K562 (cell line): ENCODE data around the gene TADA2A. TPM values are rescaled to one million over a fixed set of nuclear protein-coding genes. Genes with fewer than 3 reads are reported as not detected.

Experiments
- ATAC-seq: fragments of 200-7000 bp; cut with Tn5 transposase; 3 replicates; pipeline ENCODE4 v1.9.1; 2020; ENCODE audit warnings: moderate library complexity
- BruUV-seq: library from RNA; stranded (reverse); fragments of 400-500 nt; replicated peaks from 2 replicates; lab custom pipeline; 2021; lab: Mats Ljungman, UMichigan
- CTCF ChIA-PET: fragments of 300-600 bp; formaldehyde crosslinking; extraction: SDS; loops from one replicate; lab custom pipeline; 2021; ENCODE audit warnings: low intra/inter-chr PET ratio; lab: Yijun Ruan, JAX
- POLR2A ChIA-PET: fragments of 300-600, 350-650 bp; sonication (Branson Sonifier 250); formaldehyde crosslinking; extraction: SDS; loops from one replicate; lab custom pipeline; 2021; ENCODE audit warnings: antibody characterized with exemption, inconsistent platforms; lab: Yijun Ruan, JAX
- DNase-seq, 4 experiments: peaks; one replicate each; pipeline versions ENCODE4 v3.0.0 to v3.0.0-alpha.2; 2011 to 2018; ENCODE audit warnings: low spot score in 3 of 4, mixed read lengths in 3 of 4; ENCODE audit errors: extremely low read depth in 1 of 4
- FAIRE-seq: peaks from 2 replicates; lab custom pipeline; 2011; peaks lifted over from hg19 to GRCh38; lab: Jason Lieb, UNC
- H2AFZ ChIP-seq: 2 replicates; pipeline ENCODE4 v1.6.0; 2011; ENCODE audit warnings: low read depth, low read length, control low read depth, inconsistent platforms
- H3K27ac ChIP-seq: fragments of 200-600 bp; 3 replicates; pipeline ENCODE4 v1.8.0; 2011; ENCODE audit warnings: low read depth, mild to moderate bottlenecking, control low read depth, inconsistent platforms, low read length, moderate library complexity, mixed read lengths; ENCODE audit errors: extremely low read depth
- H3K27me3 ChIP-seq, 2 experiments: fragments of 300-600 bp in 1 of 2; 2 replicates in 1 of 2; 3 replicates in 1 of 2; pipeline versions ENCODE4 v1.6.0 to v1.8.0; 2011; ENCODE audit warnings: inconsistent platforms in 2 of 2, low read length in 2 of 2, mild to moderate bottlenecking in 1 of 2, mixed read lengths in 1 of 2, moderate library complexity in 1 of 2; ENCODE audit not compliant: control insufficient read depth in 2 of 2, insufficient read depth in 2 of 2
- H3K36me3 ChIP-seq: fragments of 300-600 bp; 3 replicates; pipeline ENCODE4 v1.8.0; 2011; ENCODE audit warnings: mild to moderate bottlenecking, low read length, inconsistent platforms; ENCODE audit not compliant: control insufficient read depth, insufficient read depth
- H3K4me1 ChIP-seq, 2 experiments: fragments of 200-600 bp in 1 of 2; replicated peaks in 1 of 2; 2 replicates in 1 of 2; 3 replicates in 1 of 2; pipeline versions ENCODE4 v1.5.1 to v1.8.0; 2011; ENCODE audit warnings: inconsistent platforms in 2 of 2, low read length in 2 of 2, mild to moderate bottlenecking in 1 of 2, mixed read lengths in 1 of 2, moderate library complexity in 1 of 2; ENCODE audit not compliant: control insufficient read depth in 2 of 2, insufficient read depth in 2 of 2
- H3K4me2 ChIP-seq: 2 replicates; pipeline ENCODE4 v1.6.1; 2011; ENCODE audit warnings: low read length, control low read depth, inconsistent platforms, mixed read lengths; ENCODE audit not compliant: insufficient read depth
- H3K4me3 ChIP-seq: fragments of 200-600 bp; sonication (generic), shearing (Covaris generic); 2 replicates; pipeline ENCODE4 v1.5.1; 2016; ENCODE audit warnings: control low read depth, inconsistent platforms
- H3K79me2 ChIP-seq: fragments of 200-600 bp; 3 replicates; pipeline ENCODE4 v1.8.0; 2011; ENCODE audit warnings: low read length, inconsistent platforms; ENCODE audit not compliant: control insufficient read depth, insufficient read depth
- H3K9ac ChIP-seq, 2 experiments: 2 replicates each; pipeline versions ENCODE4 v1.6.0 to v1.6.1; 2011; ENCODE audit warnings: low read depth in 2 of 2, low read length in 2 of 2, control low read depth in 1 of 2, inconsistent platforms in 1 of 2, mild to moderate bottlenecking in 1 of 2, mixed read lengths in 1 of 2; ENCODE audit not compliant: insufficient read depth in 1 of 2
- H3K9me1 ChIP-seq: one replicate; pipeline ENCODE4 v1.6.0; 2011; ENCODE audit warnings: inconsistent platforms, mild to moderate bottlenecking, low read length, moderate library complexity; ENCODE audit not compliant: control insufficient read depth, insufficient read depth
- H3K9me3 ChIP-seq: replicated peaks from 2 replicates; pipeline ENCODE4 v1.5.1; 2011; ENCODE audit warnings: low read depth, low read length, inconsistent platforms; ENCODE audit not compliant: control insufficient read depth, insufficient read depth
- H4K20me1 ChIP-seq: replicated peaks from 2 replicates; pipeline ENCODE4 v1.6.1; 2011; ENCODE audit warnings: low read length, inconsistent platforms, mixed read lengths; ENCODE audit not compliant: control insufficient read depth, insufficient read depth
- CTBP1 ChIP-seq: fragments of 450-650 bp; IDR thresholded peaks from 2 replicates; pipeline ENCODE4 v1.6.1; 2016; ENCODE audit warnings: borderline replicate concordance
- EWSR1 ChIP-seq: fragments of 450-650 bp; IDR thresholded peaks from 2 replicates; pipeline ENCODE4 v1.6.1; 2018; ENCODE audit warnings: borderline replicate concordance, mild to moderate bottlenecking, low read depth, moderate library complexity; ENCODE audit not compliant: partially characterized antibody
- HEY1 ChIP-seq: fragments of 250-450 bp; sonication (Bioruptor Pico); IDR thresholded peaks from 2 replicates; pipeline ENCODE4 v1.5.0; 2020; ENCODE audit warnings: mild to moderate bottlenecking, moderate library complexity, borderline replicate concordance
- IRF2 ChIP-seq: sonication (generic); formaldehyde crosslinking; IDR thresholded peaks from 2 replicates; pipeline ENCODE4 v1.8.1; 2022; ENCODE audit warnings: mild to moderate bottlenecking, missing genetic modification reagents
- MEF2D ChIP-seq: conservative IDR thresholded peaks from 2 replicates; pipeline ENCODE4 v1.6.1; 2016; ENCODE audit warnings: low read depth, missing genetic modification characterization, missing compliant biosample characterization
- NFE2 ChIP-seq: IDR thresholded peaks from 2 replicates; pipeline ENCODE4 v1.6.1; 2014; ENCODE audit warnings: antibody characterized with exemption, low read depth
- PML ChIP-seq: IDR thresholded peaks from 2 replicates; pipeline ENCODE4 v1.6.1; 2012; ENCODE audit warnings: low read length, inconsistent platforms
- PURB ChIP-seq: sonication (generic); formaldehyde crosslinking; IDR thresholded peaks from 2 replicates; pipeline ENCODE4 v1.9.0; 2021; ENCODE audit warnings: low read depth, mild to moderate bottlenecking, missing genetic modification reagents
- PYGO2 ChIP-seq: fragments of 450-650 bp; IDR thresholded peaks from 2 replicates; pipeline ENCODE4 v1.6.1; 2016; ENCODE audit warnings: mild to moderate bottlenecking, missing genetic modification characterization, moderate library complexity, missing compliant biosample characterization
- RFX1 ChIP-seq: fragments of 450-650 bp; IDR thresholded peaks from 2 replicates; pipeline ENCODE4 v1.6.1; 2016; ENCODE audit warnings: mild to moderate bottlenecking, moderate library complexity
- ZNF583 ChIP-seq: fragments of 250-450 bp; sonication (Bioruptor Pico); IDR thresholded peaks from 2 replicates; pipeline ENCODE4 v1.4.0; 2020
- ZNF695 ChIP-seq: fragments of 450-650 bp; formaldehyde crosslinking; IDR thresholded peaks from 2 replicates; pipeline ENCODE4 v1.4.0; 2020; ENCODE audit warnings: mild to moderate bottlenecking, moderate library complexity
- ZSCAN32 ChIP-seq: fragments of 450-650 bp; formaldehyde crosslinking; IDR thresholded peaks from 2 replicates; pipeline ENCODE4 v1.4.0; 2020; ENCODE audit warnings: mild to moderate bottlenecking, moderate library complexity
- WGBS: fragments of 100-300 bp; shearing (Covaris generic); methylation state at CpG from one replicate; pipeline ENCODE4 v1.1.6; 2016; ENCODE audit warnings: low coverage, mixed read lengths; ENCODE audit not compliant: insufficient coverage; ENCODE audit errors: missing lambda C conversion rate; 5-methylcytosine and 5-hydroxymethylcytosine counted together
- in situ Hi-C: fragments of 300-500 bp; cut with MboI; formaldehyde crosslinking; loops from 4 replicates; pipeline ENCODE4 v1.15.0; 2018; ENCODE audit warnings: inconsistent platforms, mixed read lengths
- intact Hi-C: fragments of 100-400 bp; cut with micrococcal nuclease; formaldehyde crosslinking; loops from 2 replicates; pipeline ENCODE4 v1.14.2; 2022
- polyA plus RNA-seq, 8 experiments: library from polyadenylated mRNA; depleted of rRNA in 4 of 8; stranded (reverse) in 5 of 8; unstranded in 3 of 8; fragments of >200 nt; fragmentation: Nextera tagmentation in 2 of 8; fragmentation: Illumina TruSeq in 1 of 8; extraction: Ambion mirVana in 2 of 8; extraction: Trizol in 1 of 8; gene quantifications; 2 replicates each; pipeline versions ENCODE4 v1.2.1 to v1.2.3, GENCODE V29; 2011 to 2014; ENCODE audit warnings: inconsistent platforms in 1 of 8, missing spikeins in 1 of 8
- total RNA-seq, 7 experiments: library from RNA; depleted of rRNA in 6 of 7; stranded (reverse); fragments of >200 nt in 6 of 7; fragmentation: Illumina TruSeq in 2 of 7; extraction: Trizol in 2 of 7; gene quantifications; 2 replicates each; pipeline versions ENCODE4 v1.2.1 to v1.2.3, GENCODE V29; 2011 to 2021; ENCODE audit warnings: low replicate concordance in 1 of 7
- TF ChIP-seq, protein P1 (sequence below), 2 experiments: fragments of 450-650 bp in 1 of 2; sonication (generic) in 1 of 2; formaldehyde crosslinking in 1 of 2; IDR thresholded peaks in 1 of 2; conservative IDR thresholded peaks in 1 of 2; 2 replicates each; pipeline versions ENCODE4 v1.6.1 to v1.8.1; 2016 to 2023; ENCODE audit warnings: mild to moderate bottlenecking in 2 of 2, moderate library complexity in 2 of 2, inconsistent platforms in 1 of 2, missing genetic modification reagents in 1 of 2
- TF ChIP-seq, protein P2 (sequence below): sonication (generic); formaldehyde crosslinking; IDR thresholded peaks from 2 replicates; pipeline ENCODE4 v1.8.0; 2022; ENCODE audit warnings: missing genetic modification reagents, mild to moderate bottlenecking, moderate library complexity, borderline replicate concordance
- TF ChIP-seq, protein P3 (sequence below), 2 experiments: fragments of 450-650 bp; conservative IDR thresholded peaks; 2 replicates each; pipeline ENCODE4 v1.6.1; 2017; ENCODE audit warnings: mild to moderate bottlenecking in 2 of 2, moderate library complexity in 2 of 2
- TF ChIP-seq, protein P4 (sequence below): fragments of 450-650 bp; IDR thresholded peaks from 2 replicates; pipeline ENCODE4 v1.6.1; 2016; ENCODE audit warnings: missing biosample characterization, missing genetic modification characterization

Gene TADA2A
- total and polyA plus RNA-seq, 9 of the 15 experiments (the other 6 are each of a cell fraction or from before 2014, with no cell fraction given): 13.8 to 37.7 (median 25.0) TPM

- Histone ChIP-seq H3K27me3 (no peaks in the 10 kb centered on the region), H3K4me2 (peak overlapping the region; percentile 1; the same call in 1 of the 2 replicates), H3K36me3 (peaks cover 8% of the 10 kb centered on the region; the same call in 1 of the 3 replicates), H3K27ac (no peak overlapping the region; the same call in 2 of the 3 replicates), H4K20me1 (no peaks in the 10 kb centered on the region), H3K9me1 (no peaks in the 10 kb centered on the region), H3K9ac (no peak overlapping the region), H3K9me3 (no peaks in the 10 kb centered on the region), H3K4me3 (no peak overlapping the region), H2AFZ (0 out of 2 replicates have a peak overlapping the region, but pooled peaks have one; percentile 32), H3K4me1 (peaks cover 0 to 20% of the 10 kb centered on the region in 2 experiments; a peak in 2 of 5 replicates), H3K79me2 (no peaks in the 10 kb centered on the region)
- ATAC-seq (peak; percentile 68), FAIRE-seq (no peak), DNase-seq (peak in 2 of 4 experiments; percentile 19 to 36)
- 40% methylated on average over 5 of the region's 5 CpGs for WGBS
- no TSS peak for BruUV-seq
- ChIA-PET POLR2A (interaction anchor here (1.6 kb wide), 1 partner anchor 10 kb away, joined by 4 read pairs; no protein-coding TSS in a partner anchor), CTCF (no interaction called here)
- intact Hi-C loops (no loop called here), in situ Hi-C loops (no loop called here)
- TF ChIP-seq, protein P1, sequence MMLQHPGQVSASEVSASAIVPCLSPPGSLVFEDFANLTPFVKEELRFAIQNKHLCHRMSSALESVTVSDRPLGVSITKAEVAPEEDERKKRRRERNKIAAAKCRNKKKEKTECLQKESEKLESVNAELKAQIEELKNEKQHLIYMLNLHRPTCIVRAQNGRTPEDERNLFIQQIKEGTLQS (IDR thresholded peaks at IDR 0.05): peak; percentile 96
- TF ChIP-seq, protein P1 (CRISPR knock-in tag; conservative IDR thresholded peaks at IDR 0.05): no peak
- 0 out of 2 replicates have a peak, but pooled peaks have one; percentile 21 for TF ChIP-seq CTBP1
- TF ChIP-seq, protein P2, sequence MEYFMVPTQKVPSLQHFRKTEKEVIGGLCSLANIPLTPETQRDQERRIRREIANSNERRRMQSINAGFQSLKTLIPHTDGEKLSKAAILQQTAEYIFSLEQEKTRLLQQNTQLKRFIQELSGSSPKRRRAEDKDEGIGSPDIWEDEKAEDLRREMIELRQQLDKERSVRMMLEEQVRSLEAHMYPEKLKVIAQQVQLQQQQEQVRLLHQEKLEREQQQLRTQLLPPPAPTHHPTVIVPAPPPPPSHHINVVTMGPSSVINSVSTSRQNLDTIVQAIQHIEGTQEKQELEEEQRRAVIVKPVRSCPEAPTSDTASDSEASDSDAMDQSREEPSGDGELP: peak; percentile 53
- no peak for TF ChIP-seq IRF2
- TF ChIP-seq, protein P3, sequence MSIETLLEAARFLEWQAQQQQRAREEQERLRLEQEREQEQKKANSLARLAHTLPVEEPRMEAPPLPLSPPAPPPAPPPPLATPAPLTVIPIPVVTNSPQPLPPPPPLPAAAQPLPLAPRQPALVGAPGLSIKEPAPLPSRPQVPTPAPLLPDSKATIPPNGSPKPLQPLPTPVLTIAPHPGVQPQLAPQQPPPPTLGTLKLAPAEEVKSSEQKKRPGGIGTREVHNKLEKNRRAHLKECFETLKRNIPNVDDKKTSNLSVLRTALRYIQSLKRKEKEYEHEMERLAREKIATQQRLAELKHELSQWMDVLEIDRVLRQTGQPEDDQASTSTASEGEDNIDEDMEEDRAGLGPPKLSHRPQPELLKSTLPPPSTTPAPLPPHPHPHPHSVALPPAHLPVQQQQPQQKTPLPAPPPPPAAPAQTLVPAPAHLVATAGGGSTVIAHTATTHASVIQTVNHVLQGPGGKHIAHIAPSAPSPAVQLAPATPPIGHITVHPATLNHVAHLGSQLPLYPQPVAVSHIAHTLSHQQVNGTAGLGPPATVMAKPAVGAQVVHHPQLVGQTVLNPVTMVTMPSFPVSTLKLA (conservative IDR thresholded peaks at IDR 0.05): 0 out of 4 replicates have a peak, but pooled peaks of 1 of the 2 experiments have one; percentile 19
- TF ChIP-seq EWSR1: no peak
- TF ChIP-seq PYGO2 (tag): no peak
- no peak for TF ChIP-seq ZNF695 (CRISPR knock-in tag)
- TF ChIP-seq RFX1: peak; percentile 79
- no peak for TF ChIP-seq HEY1 (CRISPR knock-in tag)
- no peak for TF ChIP-seq PML
- TF ChIP-seq PURB (CRISPR knock-in tag): no peak
- no peak for TF ChIP-seq NFE2
- TF ChIP-seq ZSCAN32 (CRISPR knock-in tag): 0 out of 2 replicates have a peak, but pooled peaks have one; percentile 57
- no peak for TF ChIP-seq ZNF583 (CRISPR knock-in tag)
- peak; percentile 51; the same call in 1 of the 2 replicates for TF ChIP-seq MEF2D
- TF ChIP-seq, protein P4, sequence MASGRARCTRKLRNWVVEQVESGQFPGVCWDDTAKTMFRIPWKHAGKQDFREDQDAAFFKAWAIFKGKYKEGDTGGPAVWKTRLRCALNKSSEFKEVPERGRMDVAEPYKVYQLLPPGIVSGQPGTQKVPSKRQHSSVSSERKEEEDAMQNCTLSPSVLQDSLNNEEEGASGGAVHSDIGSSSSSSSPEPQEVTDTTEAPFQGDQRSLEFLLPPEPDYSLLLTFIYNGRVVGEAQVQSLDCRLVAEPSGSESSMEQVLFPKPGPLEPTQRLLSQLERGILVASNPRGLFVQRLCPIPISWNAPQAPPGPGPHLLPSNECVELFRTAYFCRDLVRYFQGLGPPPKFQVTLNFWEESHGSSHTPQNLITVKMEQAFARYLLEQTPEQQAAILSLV: peak; percentile 52; the same call in 1 of the 2 replicates
Observed at GRCh38 chr17:37483311-37484039, 76.8 kb downstream of the TADA2A start.
